Sciatic nerve (tissue), 2 donors: ENCODE data around the gene HSD11B1L. TPM values are rescaled to one million over a fixed set of nuclear protein-coding genes. Genes with fewer than 3 reads are reported as not detected.
"Not testable (repeated sequence)": the region's sequence is repeated elsewhere in the genome, so short reads cannot be mapped to it uniquely, and the experiment has no call there.

Experiments used
- ATAC-seq: fragments of 200-7000 bp; cut with Tn5 transposase; one replicate; pipeline ENCODE4 v1.9.1; 2020; ENCODE audit warnings: mild to moderate bottlenecking, moderate library complexity
- DNase-seq: peaks from one replicate; pipeline ENCODE4 v3.0.0-alpha.2; 2020; ENCODE audit warnings: low spot score
- intact Hi-C: fragments of 100-400 bp; cut with DNase I; formaldehyde crosslinking; loops from one replicate; pipeline ENCODE4 v1.14.2; 2022
- total RNA-seq: library from RNA; stranded (reverse); fragmentation: NEBNext Ultra II Directional; extraction: Animal tissue kit (Norgen Biotek cat#: 25700); gene quantifications from one replicate; pipeline ENCODE4 v1.2.1, GENCODE V29; 2021
- donor health status: DM: no; HTN: no; CAD: no.
- donor health status: DM: no; HTN: no; CAD: no.

Gene HSD11B1L
- total RNA-seq, 1 donor from 2014 or later, result 3.7 TPM

DNA sequence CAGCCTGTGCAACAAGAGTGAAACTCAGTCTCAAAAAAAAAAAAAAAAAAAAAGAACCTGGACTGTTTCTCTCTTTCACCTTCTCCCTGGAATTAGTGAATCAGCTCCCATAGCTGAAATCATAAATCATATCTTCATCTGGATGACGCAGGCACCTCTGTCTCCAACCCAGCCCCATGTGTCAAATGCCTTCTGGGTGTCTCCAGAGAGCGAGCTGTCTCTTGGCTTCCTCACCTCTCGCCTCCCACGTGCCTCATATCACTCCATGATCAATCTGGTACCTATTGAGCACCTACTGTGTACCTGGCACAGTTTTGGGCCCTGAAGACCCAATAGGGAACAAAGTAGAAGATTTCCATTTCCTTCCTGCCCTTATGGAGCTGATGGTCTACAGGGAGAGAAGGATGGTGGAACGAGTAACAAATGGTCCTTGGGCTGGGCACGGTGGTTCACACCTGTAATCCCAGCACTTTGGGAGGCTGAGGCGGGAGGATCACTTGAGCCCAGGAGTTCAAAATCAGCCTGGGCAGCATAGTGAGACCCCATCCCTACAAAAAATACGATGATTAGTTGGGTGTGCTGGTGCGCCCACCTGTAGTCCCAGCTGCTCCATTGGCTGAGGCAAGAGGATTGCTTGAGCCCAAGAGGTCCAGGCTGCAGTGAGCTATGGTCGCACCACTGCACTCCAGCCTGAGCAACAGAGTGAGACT is 2.5 kb downstream of the HSD11B1L start:
- intact Hi-C loops, result no loop called here
- no peak for ATAC-seq

DNA sequence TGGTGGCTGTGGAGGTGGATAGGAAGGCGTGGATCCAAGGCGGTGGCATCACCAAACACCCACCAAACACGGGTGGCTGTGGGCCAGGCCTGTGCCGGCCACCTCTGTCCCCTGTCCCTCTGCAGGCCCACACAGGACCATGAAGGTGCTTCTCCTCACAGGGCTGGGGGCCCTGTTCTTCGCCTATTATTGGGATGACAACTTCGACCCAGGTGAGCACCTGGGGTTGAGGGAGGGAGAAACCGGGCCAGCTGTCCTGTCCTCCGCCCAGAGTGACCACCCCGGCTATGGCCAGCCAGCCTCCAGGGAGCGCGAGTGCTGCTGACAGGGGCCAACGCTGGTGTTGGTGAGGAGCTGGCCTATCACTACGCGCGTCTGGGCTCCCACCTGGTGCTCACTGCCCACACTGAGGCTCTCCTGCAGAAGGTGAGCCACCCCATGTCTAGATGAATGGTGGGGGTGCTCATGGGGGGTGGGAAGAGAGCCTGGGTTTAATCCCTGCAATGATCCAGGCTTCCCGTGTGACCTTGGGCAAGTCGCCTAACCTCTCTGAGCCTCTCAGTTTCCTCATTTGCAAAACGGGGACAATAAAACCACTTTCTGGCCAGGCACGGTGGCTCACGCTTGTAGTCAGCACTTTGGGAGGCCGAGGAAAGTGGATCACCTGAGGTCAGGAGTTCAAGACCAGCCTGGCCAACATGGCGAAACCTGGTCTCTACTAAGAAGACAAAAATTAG is 4.0 kb downstream of the HSD11B1L start:
- ATAC-seq, result no peak
- no peak for DNase-seq
- intact Hi-C loops, result no loop called here

More for the DNA sequence above, 2.5 kb downstream of the HSD11B1L start:
- DNase-seq, result no peak

DNA sequence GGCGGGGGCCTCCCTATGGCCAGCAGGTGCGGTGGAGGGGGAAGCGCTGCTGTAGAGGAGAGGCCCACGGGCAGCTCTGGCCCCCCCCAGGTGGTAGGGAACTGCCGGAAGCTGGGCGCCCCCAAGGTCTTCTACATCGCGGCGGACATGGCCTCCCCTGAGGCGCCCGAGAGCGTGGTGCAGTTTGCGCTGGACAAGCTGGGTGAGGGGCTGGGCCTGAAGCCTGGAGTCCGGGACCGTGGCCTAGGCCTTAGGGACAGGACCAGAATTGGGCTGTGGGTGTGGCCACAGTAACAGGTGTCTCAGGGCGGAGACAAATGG is 5.5 kb downstream of the HSD11B1L start:
- intact Hi-C loops, result no loop called here
- DNase-seq, result no peak
- no peak for ATAC-seq

DNA sequence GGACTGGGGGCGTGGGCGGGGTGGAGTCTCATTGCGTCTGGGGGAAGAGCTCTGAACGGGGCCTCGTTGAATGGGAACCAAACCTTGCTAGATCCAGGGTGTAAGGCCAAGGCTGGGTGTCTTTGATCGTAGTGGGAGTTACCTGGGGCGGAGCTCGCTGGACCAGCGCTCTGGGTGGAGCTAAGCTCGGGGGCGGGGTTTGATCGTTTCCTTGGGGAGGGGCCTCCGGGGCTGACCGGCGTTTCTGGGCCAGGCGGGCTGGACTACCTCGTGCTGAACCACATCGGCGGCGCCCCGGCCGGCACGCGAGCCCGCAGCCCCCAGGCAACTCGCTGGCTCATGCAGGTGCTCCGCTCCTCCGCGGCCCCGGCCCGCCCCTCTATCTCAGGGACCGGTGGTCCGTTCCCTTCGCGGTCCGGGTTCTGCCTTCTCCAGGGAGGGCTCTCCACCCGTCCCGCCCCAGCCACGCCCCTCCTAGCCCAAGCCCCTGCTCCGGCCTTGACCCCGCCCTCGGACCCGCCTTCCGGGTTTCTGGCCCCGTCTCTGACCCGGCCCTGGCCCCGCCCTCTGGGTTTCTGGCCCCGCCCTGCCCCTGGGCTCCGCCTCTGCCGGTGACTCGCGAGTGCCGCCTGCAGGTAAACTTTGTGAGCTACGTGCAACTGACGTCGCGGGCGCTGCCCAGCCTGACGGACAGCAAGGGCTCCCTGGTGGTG is 6.0 kb downstream of the HSD11B1L start:
- ATAC-seq, result peak; percentile 86
- DNase-seq, result peak; percentile 100
- intact Hi-C loops, result no loop called here

DNA sequence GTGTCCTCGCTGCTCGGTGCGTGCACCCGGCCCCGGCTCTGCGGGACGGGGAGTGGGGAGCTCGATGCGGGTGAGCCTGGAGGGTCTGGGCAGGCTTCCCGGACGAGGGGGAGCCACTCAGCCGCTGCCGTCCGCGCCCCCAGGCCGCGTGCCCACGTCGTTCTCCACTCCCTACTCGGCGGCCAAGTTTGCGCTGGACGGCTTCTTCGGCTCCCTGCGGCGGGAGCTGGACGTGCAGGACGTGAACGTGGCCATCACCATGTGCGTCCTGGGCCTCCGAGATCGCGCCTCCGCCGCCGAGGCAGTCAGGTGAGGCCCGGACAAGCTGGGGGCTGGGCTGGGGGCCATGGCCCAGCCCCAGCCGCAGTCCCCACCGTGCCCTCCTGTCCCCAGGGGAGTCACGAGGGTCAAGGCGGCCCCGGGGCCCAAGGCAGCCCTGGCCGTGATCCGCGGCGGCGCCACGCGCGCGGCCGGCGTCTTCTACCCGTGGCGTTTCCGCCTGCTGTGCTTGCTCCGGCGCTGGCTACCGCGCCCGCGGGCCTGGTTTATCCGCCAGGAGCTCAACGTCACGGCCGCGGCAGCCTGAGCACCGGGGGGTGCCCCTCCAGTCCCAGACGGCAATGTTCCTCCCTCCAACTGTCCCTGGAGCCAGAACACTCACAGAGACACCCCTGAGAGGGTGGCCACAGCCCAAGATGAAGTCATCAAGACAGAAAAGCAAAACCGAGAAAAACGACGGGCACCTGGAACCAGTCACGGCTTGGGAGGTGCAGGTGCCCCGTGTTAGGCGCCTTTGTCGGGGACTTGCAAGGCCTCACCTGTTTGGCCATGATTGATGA is 6.8 kb downstream of the HSD11B1L start:
- DNase-seq (no peak), ATAC-seq (no peak)
- intact Hi-C loops, result no loop called here

DNA sequence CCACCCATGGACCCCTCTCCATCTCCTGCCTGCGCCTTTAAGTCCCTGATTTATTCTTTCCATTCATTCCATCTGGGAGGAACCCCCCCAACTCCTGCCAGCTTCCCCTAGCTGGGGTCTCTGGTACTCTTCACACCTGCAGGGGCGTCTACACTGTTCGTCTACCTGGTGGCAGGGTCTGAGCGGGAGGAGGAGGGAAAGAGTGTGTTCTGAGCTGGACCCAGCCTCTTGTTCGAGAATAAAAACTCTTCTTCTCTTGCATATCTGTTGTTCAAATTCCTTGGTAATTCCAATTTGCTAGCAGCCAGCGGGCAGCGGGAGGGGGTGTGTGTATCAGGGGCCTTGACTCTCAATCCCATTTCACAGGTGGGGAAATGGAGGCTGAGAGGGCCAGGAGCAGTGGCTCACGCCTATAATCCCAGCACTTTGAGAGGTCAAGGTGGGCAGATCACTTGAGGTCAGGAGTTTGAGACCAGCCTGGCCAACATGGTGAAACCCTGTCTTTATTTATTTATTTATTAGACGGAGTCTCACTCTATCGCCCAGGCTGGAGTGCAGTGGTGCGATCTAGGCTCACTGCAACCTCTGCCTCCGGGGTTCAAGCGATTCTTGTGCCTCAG is 7.5 kb downstream of the HSD11B1L start:
- DNase-seq, intact Hi-C loops, ATAC-seq: not testable (repeated sequence)

DNA sequence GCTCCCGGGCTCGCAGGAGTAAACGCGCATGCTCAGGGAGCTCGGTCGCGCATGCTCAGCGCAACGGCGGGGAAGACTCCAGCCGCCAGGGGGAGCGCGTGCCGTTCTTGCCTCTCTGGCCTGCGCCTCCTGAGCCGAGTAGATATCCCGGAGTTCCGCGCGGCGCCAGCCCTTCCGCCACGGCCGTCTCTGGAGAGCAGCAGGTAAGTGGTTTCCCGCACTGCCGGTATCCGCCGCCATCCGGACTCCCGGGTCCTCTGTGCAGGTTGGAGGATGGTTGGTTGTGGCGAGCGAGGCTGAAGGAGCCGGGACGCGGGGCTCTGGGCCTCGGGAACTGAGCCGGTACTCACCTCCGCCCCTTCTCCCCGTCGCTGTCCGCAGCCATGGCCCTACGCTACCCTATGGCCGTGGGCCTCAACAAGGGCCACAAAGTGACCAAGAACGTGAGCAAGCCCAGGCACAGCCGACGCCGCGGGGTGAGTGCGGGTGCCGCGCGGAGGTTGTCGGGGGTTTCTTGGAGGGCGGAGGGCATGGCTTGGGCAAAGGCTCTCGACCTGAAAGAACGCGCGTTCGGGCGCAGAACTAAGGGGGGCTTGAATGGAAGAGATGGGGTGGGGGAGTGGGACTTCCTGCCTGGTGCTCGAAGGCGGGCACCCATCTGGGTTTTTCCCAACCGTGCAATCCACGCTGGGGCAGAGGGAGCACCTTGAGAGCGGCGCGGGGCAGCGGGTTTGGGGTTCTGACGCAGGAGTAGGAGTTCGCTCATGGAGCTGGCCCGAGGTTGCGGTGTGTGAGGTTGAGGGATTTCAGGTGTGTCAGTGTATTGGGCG is 9.5 kb downstream of the HSD11B1L start, which contains the start of gene RPL36:
RPL36 (plus strand) TSS at position 171 of the 830 bp plus-strand sequence; CDS start at position 384, 213 bp downstream.
- DNase-seq, result peak; percentile 99
- intact Hi-C loops, result no loop called here
- peak; percentile 89 for ATAC-seq

DNA sequence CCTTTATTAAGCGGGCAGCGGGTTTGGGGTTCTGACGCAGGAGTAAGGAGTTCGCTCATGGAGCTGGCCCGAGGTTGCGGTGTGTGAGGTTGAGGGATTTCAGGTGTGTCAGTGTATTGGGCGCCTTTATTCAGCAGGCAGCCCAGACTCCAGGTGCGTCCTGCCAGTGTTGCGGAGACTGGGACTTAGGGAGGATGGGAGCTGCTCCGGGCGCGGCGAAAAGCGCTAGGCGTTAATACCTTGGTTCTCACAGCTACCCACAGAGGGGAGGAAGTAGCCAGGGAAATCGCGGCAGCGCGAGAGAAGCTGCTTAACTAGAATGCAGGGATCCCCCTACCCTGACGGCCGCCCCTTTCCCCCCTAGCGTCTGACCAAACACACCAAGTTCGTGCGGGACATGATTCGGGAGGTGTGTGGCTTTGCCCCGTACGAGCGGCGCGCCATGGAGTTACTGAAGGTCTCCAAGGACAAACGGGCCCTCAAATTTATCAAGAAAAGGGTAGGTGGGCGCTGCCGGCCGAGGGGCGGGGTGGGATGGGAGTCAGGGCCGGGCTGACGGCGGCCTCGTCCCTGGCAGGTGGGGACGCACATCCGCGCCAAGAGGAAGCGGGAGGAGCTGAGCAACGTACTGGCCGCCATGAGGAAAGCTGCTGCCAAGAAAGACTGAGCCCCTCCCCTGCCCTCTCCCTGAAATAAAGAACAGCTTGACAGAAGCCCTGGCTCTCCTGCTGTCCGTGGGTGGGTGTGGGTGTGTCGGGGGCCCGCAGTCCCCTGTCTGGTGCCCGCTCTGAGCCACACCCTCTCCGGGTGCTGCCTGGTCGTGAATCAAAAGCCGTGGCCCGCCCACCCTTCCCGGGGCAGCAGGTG is 10.4 kb downstream of the HSD11B1L start:
- intact Hi-C loops, result no loop called here

DNA sequence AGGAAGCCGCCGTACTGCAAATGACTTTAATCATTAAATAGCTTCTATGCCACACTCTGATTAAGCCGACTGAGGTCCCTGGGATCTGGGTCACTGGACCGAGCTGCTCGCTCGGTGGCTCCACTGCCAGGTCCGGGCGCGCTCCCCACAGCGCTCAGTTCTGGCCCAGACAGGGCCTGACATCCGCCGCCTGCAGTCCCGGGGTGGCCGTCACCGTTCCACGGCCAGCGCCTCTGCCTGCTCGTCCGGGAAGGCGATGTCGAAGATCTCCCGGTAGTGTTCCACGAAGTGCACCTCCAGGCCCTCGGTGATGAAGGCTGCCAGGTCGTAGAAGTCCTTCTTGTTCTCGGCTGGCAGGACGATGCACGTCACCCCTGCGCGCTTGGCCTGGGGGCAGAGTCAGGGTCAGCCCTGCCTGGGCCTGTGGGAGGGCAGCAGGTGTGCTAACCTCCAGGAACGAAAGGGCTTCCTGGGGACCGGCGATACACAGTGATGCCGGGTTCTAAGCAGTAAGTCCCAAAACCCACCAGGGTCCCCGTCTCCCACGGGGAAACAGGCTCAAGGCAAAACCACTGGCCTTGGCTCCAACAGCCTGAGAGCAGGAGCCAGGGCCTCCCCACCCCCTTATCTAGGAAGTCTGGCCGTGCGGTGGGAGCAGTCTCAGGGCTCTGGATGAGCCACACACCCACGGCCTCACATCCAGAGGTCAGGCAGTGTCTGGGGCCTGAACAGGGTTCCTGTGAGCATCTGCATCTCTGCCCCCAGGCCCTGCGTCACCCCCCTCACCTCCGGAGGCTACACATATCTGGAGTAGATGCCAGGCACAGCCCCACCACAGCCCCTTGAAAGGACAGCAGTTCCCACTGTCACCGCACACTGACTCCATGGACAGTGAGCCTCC is 11.2 kb downstream of the HSD11B1L start:
- ATAC-seq, result no peak

More for the DNA sequence above, 10.4 kb downstream of the HSD11B1L start:
- no peak for ATAC-seq
- no peak for DNase-seq

DNA sequence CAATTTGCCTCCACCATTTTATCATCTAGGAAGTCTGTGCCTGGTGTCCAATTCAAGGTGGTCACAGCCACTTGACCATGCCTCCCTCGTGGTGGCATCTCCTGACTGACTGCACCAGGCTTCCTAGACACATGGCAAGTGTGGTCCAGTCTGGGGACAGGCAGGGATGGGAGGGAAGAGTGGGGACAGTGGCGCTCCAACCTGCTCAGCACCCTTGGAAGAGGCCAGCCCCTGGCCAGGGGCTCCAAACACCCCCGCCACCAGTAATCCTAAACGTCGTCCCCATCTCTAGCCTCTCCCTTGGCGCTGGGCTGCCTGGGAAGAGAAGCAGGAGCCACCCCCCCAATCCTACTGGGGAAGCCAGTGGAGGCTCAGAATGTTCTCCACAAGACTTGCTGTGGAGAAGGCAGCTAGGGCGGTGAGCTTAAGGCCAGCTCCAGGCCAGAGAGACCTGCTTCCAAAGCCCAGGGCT is 11.9 kb downstream of the HSD11B1L start:
- no peak for DNase-seq
- intact Hi-C loops, result no loop called here
- no peak for ATAC-seq

More for the DNA sequence above, 11.2 kb downstream of the HSD11B1L start:
- DNase-seq, result no peak
- intact Hi-C loops, result no loop called here

DNA sequence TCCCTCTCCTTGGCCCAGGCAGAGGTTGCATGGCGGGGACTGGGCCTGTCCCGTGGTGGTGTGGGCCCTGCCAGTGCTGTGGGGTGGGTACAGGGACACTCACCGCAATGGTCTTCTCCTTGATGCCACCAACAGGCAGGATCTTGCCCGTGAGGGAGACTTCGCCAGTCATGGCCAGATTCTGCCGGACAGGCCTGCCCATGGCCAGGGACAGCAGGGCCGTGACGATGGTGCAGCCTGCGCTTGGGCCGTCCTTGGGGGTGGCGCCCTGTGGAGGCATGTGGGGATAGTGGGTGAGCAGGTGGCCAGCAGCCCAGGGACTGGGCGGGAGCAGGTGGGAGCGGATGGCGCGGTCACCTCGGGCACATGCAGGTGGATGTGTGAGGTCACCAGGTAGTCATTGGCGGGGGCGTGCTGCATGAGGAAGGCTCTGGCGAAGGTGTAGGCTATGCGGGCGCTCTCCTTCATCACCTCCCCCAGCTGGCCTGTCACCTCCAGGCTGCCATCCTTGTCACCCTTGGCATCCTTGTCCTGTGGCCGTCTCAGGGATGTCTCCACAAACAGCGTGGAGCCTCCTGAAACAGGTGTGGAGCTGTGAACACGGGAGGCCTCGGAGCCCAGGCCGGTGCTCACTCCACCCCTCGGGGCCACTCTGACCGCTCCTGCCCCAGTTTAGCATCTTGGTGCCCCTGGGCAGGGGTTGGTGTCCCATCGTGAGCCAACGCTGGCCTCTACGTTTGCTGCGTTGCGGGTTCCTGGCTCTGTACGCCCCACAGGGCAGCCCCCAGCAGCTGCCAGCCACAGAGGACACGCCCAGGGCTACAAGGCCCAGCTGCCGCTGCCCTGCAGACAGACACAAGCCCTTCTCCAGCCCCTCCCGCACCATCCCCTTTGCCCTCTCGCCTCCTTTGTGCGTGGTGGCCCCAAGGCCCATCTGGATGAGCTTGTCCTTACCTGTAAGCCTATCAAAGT is 12.7 kb downstream of the HSD11B1L start:
- intact Hi-C loops, result no loop called here
- no peak for DNase-seq
- no peak for ATAC-seq

DNA sequence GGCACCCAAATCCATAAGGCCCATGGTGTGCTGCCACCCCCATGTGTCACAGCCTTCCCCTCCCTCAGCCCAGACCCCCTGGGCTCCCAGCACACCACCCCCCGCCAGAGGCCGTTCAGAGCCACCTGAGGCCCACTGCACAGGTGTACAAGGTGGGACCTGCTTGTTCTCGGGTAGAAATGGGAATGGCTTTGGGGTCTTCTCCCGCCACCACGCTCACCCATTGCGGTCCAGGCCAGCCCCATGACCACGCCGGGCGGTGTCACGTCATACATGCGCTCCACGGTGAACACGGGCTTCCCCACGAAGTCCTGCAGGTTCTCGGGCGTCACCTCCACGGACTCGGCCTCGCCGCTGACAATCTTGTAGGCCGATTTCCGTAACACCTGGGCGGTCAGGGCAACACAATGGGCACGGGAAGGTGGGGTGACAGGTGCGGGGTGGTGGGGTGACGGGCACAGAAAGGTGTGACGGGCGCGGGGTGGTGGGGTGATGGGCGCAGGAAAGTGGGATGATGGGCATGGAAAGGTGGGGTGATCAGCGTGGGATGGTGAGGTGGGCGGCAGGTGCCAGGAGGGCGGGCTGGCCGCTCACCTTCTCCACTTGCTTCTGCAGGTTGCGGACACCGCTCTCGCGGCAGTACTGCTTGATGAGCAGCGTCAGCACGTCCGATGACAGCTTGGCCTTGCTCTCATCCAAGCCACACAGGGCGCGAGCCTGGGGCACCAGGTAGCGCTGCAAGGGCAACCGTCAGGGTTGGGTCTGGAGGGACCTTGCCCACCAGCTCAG is 13.5 kb downstream of the HSD11B1L start:
- DNase-seq (no peak), ATAC-seq (no peak)
- intact Hi-C loops, result no loop called here

DNA sequence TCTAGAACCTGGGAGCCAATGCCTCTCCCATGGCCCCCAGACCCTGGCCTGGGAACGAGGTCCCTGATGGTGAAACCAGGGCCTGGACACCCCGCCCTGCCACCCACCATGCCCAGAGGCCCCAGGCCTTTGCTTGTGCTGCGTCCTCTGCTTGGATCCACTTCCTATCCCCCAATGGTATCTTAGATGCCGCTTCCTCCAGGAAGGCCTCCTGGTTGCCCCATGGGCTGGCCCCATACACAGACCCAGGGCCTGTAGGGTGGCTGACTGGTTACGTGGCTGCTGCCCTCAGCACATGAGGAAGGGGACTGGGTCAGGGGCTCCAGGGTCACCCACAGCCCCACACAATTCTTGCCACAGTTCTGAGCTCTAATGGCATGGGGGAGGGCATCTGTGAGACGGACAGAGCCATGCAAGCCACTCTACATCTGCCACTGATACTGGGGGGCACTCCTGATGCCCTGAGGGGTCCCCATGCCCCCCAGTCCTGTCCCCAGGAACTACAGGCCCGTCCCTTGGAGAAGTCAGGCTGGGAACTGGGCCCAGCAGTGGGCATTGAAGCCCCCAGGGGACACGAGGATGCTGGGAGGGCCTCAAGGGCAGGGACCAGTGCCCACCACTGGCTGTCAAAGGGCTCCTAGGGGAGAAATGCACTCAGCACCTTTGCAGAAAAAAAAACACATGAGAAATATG is 14.3 kb downstream of the HSD11B1L start:
- ATAC-seq (no peak), DNase-seq (no peak)
- intact Hi-C loops, result no loop called here
